SK-N-MC (cell line): Measurements from ENCODE around the gene DTX2.
"Not testable (repeated sequence)": the region's sequence is repeated elsewhere in the genome, so short reads cannot be mapped to it uniquely, and the experiment has no call there.

Source experiments
- EZH2 ChIP-seq: fragments of 200-600 bp; sonication (generic); IDR thresholded peaks from one replicate; pipeline ENCODE4 v1.6.1; 2017; ENCODE audit warnings: antibody characterized with exemption
- POLR2AphosphoS5 ChIP-seq: IDR thresholded peaks from 2 replicates; pipeline ENCODE4 v1.6.1; 2012; ENCODE audit warnings: mild to moderate bottlenecking, low read depth, low read length, borderline replicate concordance

DNA sequence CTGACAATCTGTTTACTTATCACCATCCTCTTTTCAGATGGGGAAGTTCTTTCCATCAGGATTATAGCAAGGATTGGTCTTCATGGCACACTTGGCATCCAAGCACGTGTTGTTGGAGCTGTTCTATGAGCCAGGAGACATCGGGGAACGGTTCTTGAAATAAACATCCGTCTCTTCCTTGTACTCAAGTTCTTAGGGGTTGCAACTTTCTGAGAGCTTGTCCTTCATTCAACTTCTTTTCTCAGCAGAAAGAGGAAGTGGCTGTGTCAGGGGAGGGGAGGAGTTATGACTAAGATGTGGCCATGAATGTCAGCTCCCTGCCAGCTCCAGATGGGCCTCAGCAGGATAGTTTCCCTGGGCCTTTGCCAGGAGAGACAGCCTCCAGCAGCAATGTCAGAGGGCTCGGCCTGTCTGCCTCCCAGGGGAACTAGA lies 15.9 kb upstream of the DTX2 start:
- TF ChIP-seq EZH2, POLR2AphosphoS5: not testable (repeated sequence)
